ENCODE data around the gene SLC1A4.
"Not testable (repeated sequence)": the region's sequence is repeated elsewhere in the genome, so short reads cannot be mapped to it uniquely, and the experiment has no call there.

The SLC1A4 gene

GRCh38 chr2:64966017-64966416, 23.2 kb upstream of the SLC1A4 start:
- no peak for DNase-seq

GRCh38 chr2:64966839-64967238, 22.4 kb upstream of the SLC1A4 start:
- no peak for DNase-seq

GRCh38 chr2:64967601-64968000, 21.6 kb upstream of the SLC1A4 start:
- DNase-seq: no peak

- not testable (repeated sequence) for DNase-seq
These were observed 20.1 kb upstream of the SLC1A4 start for GRCh38 chr2:64969086-64969485.

- no peak for DNase-seq
These were observed 18.7 kb upstream of the SLC1A4 start for GRCh38 chr2:64970495-64970894.

- no peak for DNase-seq
These were observed 16.8 kb upstream of the SLC1A4 start for GRCh38 chr2:64972426-64972825.

GRCh38 chr2:64972876-64973275, 16.3 kb upstream of the SLC1A4 start:
- no peak for DNase-seq

GRCh38 chr2:64975232-64975821, 13.9 kb upstream of the SLC1A4 start:
- DNase-seq: no peak

- DNase-seq: no peak
These were observed 12.9 kb upstream of the SLC1A4 start for GRCh38 chr2:64976276-64976675.

- no peak for DNase-seq
These were observed 10.5 kb upstream of the SLC1A4 start for GRCh38 chr2:64978514-64979268.

- DNase-seq: no peak
These were observed 9.5 kb upstream of the SLC1A4 start for GRCh38 chr2:64979744-64980143.

- no peak for DNase-seq
These were observed 9.0 kb upstream of the SLC1A4 start for GRCh38 chr2:64980183-64980582.

GRCh38 chr2:64982311-64982857, 6.8 kb upstream of the SLC1A4 start:
- no peak for DNase-seq

- no peak for DNase-seq
These were observed 6.3 kb upstream of the SLC1A4 start for GRCh38 chr2:64982932-64983331.

GRCh38 chr2:64985447-64985846, 3.8 kb upstream of the SLC1A4 start:
- DNase-seq: no peak

- DNase-seq: peak; percentile 62
These were observed 1.9 kb upstream of the SLC1A4 start for GRCh38 chr2:64987001-64987955.

- no peak for DNase-seq
These were observed 1.2 kb upstream of the SLC1A4 start for GRCh38 chr2:64987956-64988419.

GRCh38 chr2:64988420-64989125, 626 bp upstream of the SLC1A4 start:
- peak; percentile 92 for DNase-seq

- DNase-seq: peak; percentile 50
These were observed 899 bp downstream of the SLC1A4 start for GRCh38 chr2:64989982-64990614.

GRCh38 chr2:64990876-64991275, 1.7 kb downstream of the SLC1A4 start:
- no peak for DNase-seq

- no peak for DNase-seq
These were observed 3.0 kb downstream of the SLC1A4 start for GRCh38 chr2:64992218-64992617.

- no peak for DNase-seq
These were observed 3.8 kb downstream of the SLC1A4 start for GRCh38 chr2:64992990-64993389.
